Measurements from ENCODE around the gene SSBP2.

GRCh38 chr5:81533629-81534405, 217.1 kb downstream of the SSBP2 start:
- no peak for TF ChIP-seq POLR2A (IDR thresholded peaks at IDR 0.05)
- no peak for TF ChIP-seq EP300 (IDR thresholded peaks at IDR 0.05)

Measured in stomach (tissue), 4 donors.